ENCODE data around the gene TRIM41.

GRCh38 chr5:181217803-181218062 is 5.3 kb upstream of the TRIM41 start:
- TF ChIP-seq POLR2AphosphoS5 (IDR thresholded peaks at IDR 0.05; ENCODE audit: low read depth, low read length) (no peak), POLR2A (IDR thresholded peaks at IDR 0.05; ENCODE audit: low read depth, low read length) (no peak)

Data from GM12892 (cell line).